Chondrocyte (in vitro differentiated cells): ENCODE results near the gene ZDHHC14. TPM values are rescaled to one million over a fixed set of nuclear protein-coding genes. Genes with fewer than 3 reads are reported as not detected.

Experiments used
- DNase-seq: peaks from one replicate; pipeline ENCODE4 v3.0.0; 2021; ENCODE audit warnings: mixed read lengths, low spot score
- H3K27ac Mint-ChIP-seq: one replicate; pipeline ENCODE4 v1.8.0; 2021; ENCODE audit warnings: mild to moderate bottlenecking, moderate library complexity, mixed read lengths; ENCODE audit not compliant: unreplicated experiment
- H3K27me3 Mint-ChIP-seq: 2 replicates; pipeline ENCODE4 v1.8.0; 2021; ENCODE audit warnings: low read depth, mixed read lengths
- H3K36me3 Mint-ChIP-seq: 2 replicates; pipeline ENCODE4 v1.8.0; 2021; ENCODE audit warnings: low read depth, mixed read lengths
- H3K4me1 Mint-ChIP-seq: 2 replicates; pipeline ENCODE4 v1.8.0; 2021; ENCODE audit warnings: low read depth, mild to moderate bottlenecking, mixed read lengths
- H3K4me3 Mint-ChIP-seq: one replicate; pipeline ENCODE4 v1.8.0; 2021; ENCODE audit warnings: mild to moderate bottlenecking, moderate library complexity, mixed read lengths; ENCODE audit not compliant: unreplicated experiment
- H3K9me3 Mint-ChIP-seq: 2 replicates; pipeline ENCODE4 v1.8.0; 2021; ENCODE audit warnings: low read depth, mixed read lengths
- CTCF ChIP-seq: fragments of 200-600 bp; sonication (generic); IDR thresholded peaks from 2 replicates; pipeline ENCODE4 v1.5.0; 2021; ENCODE audit warnings: antibody characterized with exemption, mild to moderate bottlenecking, moderate library complexity
- total RNA-seq: library from RNA; stranded (reverse); gene quantifications from 3 replicates; pipeline ENCODE4 v1.2.1, GENCODE V29; 2021

ZDHHC14 gene
- total RNA-seq, 1 donor from 2014 or later: 8.4 TPM

GRCh38 chr6:157652601-157653363 is 271.8 kb downstream of the ZDHHC14 start:
- Mint-ChIP-seq H3K4me1 (no peaks in the 10 kb centered on the region), H3K36me3 (peaks cover 6% of the 10 kb centered on the region), H3K27me3 (no peaks in the 10 kb centered on the region), H3K4me3 (no peak overlapping the region), H3K9me3 (no peaks in the 10 kb centered on the region), H3K27ac (no peak overlapping the region)
- TF ChIP-seq CTCF: no peak
- no peak for DNase-seq

- no peak overlapping the region for H3K27ac Mint-ChIP-seq
- H3K27me3 Mint-ChIP-seq: no peaks in the 10 kb centered on the region
- H3K36me3 Mint-ChIP-seq: peaks cover 6% of the 10 kb centered on the region
Measured at GRCh38 chr6:157653521-157653920, 272.5 kb downstream of the ZDHHC14 start.

GRCh38 chr6:157655139-157655538 is 274.1 kb downstream of the ZDHHC14 start:
- H3K27me3 Mint-ChIP-seq: no peaks in the 10 kb centered on the region
- no peak overlapping the region for H3K4me3 Mint-ChIP-seq
- no peak for TF ChIP-seq CTCF
- H3K4me1 Mint-ChIP-seq: no peaks in the 10 kb centered on the region
- H3K27ac Mint-ChIP-seq: no peak overlapping the region
- peaks cover 6% of the 10 kb centered on the region for H3K36me3 Mint-ChIP-seq
- H3K9me3 Mint-ChIP-seq: no peaks in the 10 kb centered on the region
- no peak for DNase-seq

More at GRCh38 chr6:157653521-157653920, 272.5 kb downstream of the ZDHHC14 start:
- Mint-ChIP-seq H3K4me3 (no peak overlapping the region), H3K4me1 (no peaks in the 10 kb centered on the region), H3K9me3 (no peaks in the 10 kb centered on the region)
- DNase-seq: no peak
- TF ChIP-seq CTCF: no peak

GRCh38 chr6:157656437-157656997 is 275.5 kb downstream of the ZDHHC14 start:
- Mint-ChIP-seq H3K9me3 (no peaks in the 10 kb centered on the region), H3K36me3 (peaks cover 8% of the 10 kb centered on the region), H3K4me1 (no peaks in the 10 kb centered on the region), H3K4me3 (no peak overlapping the region), H3K27me3 (no peaks in the 10 kb centered on the region), H3K27ac (no peak overlapping the region)
- no peak for TF ChIP-seq CTCF
- no peak for DNase-seq

- Mint-ChIP-seq H3K27ac (no peak overlapping the region), H3K9me3 (no peaks in the 10 kb centered on the region), H3K4me3 (no peak overlapping the region), H3K4me1 (no peaks in the 10 kb centered on the region), H3K27me3 (no peaks in the 10 kb centered on the region), H3K36me3 (peaks cover 8% of the 10 kb centered on the region)
- no peak for TF ChIP-seq CTCF
- DNase-seq: no peak
Measured at GRCh38 chr6:157657754-157658153, 276.8 kb downstream of the ZDHHC14 start.
